AML-193 (cell line): ENCODE data around the gene ATL1.

Experiments
- DNase-seq, 2 experiments: peaks; one replicate each; lab custom pipeline; 2025; lab: John Stamatoyannopoulos, UW

The ATL1 gene

DNA sequence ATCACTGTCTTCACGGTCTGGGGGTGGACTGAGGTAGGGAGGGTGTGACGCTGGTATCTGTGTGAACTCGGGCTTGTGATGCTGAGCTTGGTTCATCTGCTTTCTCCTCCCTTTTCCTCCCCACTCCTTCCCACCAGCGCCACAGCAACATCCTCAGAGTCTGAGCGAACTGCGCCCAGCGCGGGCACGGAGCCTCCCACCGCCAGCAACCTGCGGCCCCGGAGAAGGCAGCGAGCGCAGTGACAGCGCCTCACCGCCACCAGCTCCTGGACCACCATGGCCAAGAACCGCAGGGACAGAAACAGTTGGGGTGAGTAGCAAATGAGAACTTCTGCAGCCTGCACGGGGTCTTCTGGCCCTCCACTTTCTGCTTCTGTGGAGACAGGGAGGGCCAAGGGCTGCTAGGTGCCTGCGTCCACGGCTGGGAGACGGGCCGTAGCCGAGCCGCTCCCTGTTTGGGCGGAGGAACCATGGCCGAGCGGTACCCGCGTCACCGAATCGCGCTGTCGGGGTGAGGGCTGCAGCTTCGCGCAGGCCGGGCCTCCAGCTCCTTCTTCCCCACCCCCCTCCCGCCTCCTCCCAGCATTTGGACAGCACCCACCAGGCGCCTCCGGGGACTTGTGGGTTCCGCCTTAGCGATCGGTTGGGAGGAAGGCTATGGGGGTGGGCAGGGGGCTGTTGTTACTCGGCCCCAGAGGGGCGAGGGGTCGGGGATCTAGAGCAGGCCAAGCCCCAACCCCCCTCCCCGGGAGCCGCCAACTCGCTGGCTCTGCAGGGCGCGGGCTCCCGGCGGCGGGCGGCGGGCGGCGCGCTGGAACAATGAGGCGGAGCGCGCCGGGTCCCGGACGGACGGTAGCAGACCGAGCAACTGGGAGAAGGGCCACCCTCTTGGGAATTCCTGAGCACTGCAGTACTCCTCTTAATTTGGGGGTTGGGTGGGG is at the start of gene ATL1:
TSS of gene ATL1 (plus strand) at position 156 of the 941 bp plus-strand sequence. CDS start at position 277, 121 bp downstream.
- peak; percentile 29 to 43 for DNase-seq

DNA sequence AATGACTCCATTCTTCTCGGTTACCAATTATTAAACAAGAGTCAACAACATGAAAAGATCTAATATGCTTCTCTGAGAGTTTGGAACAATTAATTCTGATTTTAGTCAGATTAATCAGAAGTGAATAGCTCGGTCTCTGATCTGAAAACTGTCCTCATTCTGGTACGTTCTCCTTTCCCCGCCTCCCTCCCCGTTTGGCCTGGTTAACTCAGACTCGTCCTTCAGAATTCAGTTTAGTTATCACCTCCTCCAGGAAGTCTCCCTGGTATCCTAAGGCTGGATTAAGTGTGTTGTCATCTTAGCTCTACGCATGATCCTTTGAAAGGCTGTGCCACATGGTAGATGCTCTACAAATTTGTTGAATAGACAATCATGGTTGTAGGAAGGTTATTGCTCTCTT is 49.8 kb upstream of the ATL1 start:
- DNase-seq, result no peak

DNA sequence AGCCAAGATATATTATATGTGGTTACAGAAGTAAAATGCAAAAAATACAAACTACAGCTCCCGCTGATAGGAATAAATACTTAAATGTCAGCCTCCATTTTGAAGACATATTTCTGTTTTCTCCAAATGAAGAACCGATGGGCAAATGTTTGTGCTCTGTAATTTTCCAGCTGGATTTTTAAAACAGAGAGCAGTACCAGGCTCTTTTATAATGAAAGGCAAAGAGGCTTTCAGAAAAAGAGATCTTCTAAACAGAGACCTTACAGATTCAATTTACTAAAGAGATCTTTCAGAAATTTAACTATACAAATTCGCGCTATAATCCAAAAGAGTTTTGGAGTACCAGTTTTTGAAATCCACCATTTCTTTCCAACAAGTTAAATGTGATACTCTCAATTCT is 47.5 kb upstream of the ATL1 start:
- no peak for DNase-seq

GRCh38 chr14:50516091-50516490 is 43.9 kb upstream of the ATL1 start:
- no peak for DNase-seq

DNA sequence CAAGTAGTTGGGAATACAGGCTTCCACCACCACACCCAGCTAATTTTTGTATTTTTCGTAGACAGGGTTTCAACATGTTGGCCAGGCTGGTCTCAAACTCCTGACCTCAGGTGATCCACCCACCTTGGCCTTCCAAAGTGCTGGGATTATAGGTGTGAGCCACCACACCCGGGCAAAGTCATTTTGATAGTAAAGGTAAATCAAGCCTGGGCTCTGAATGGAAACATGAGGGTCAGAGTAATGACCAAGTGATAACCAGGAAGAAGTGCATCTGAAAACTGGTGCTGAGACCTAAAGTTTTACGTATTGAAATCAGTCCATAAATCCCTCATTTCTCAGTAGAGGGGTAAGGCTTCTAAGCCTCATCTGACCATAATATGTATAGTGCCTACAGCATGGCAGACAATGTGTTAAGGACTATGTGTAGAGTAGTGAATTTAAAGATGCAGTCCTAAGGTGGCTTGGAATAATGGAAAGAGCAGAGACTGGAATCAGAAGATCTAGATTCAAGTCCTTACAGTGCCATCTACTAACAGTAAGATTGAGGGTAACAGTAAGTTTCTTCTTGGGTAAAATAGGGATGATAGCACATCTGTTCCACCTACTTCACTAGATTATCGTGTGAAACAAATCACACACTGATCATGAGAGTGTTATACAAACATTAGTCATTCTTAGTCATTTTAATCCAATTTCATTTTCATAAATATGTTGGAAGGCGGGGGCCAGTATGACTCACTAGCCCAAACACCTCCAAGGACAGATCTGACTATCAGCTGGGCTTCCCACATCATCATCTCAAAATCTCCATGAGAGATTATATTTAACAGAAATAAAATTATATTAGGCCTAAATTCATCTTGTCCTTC is 38.8 kb upstream of the ATL1 start:
- no peak for DNase-seq

DNA sequence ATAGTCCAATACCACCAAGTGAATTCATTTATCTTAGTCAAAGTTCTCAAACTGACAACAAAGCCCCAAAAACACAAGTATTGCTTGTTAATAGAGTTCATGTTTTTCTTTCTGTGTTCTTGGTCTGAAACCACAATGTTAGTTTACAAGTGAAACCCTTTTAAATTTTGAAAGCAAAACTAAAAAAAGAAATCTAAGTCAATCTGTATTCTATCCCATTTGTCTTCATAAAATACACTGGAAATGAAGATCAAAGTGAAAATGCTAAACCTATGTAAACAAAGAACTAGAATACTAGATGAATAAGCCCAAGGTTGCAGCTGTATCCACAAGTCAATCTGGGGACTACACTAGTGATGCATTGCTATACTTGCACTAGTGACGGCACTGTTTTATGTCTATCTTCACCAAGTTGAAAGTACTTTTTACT is 38.0 kb upstream of the ATL1 start:
- no peak for DNase-seq

- DNase-seq, result no peak
Measured at GRCh38 chr14:50523271-50524041, 36.5 kb upstream of the ATL1 start.

- no peak for DNase-seq
Measured at GRCh38 chr14:50524060-50524459, 35.9 kb upstream of the ATL1 start.

- DNase-seq, result peak; percentile 26 to 37
Measured at GRCh38 chr14:50524731-50525515, 35.0 kb upstream of the ATL1 start.

DNA sequence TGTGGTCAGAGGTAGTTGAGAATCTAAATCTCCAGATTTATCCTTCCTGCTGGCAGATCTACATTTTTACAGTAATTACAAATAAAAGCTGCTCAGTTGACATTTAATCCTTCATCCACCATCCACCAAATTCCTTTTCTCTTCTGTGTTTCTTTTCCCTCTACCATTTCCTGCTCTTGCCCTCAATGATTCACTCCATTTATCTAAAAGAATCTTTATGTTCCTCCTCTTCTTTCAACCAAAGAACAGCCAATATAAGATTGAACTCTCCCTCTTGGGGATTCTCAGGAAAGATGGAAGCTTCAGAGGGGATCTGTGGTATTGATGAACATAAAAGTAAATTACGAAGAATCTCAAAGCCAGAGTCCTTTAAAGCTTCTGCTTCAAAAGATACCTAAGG is 31.9 kb upstream of the ATL1 start:
- DNase-seq, result no peak

- DNase-seq, result peak in 1 of 2 experiments; percentile 8
Measured at GRCh38 chr14:50529288-50530179, 30.4 kb upstream of the ATL1 start.

- no peak for DNase-seq
Measured at GRCh38 chr14:50530358-50530757, 29.6 kb upstream of the ATL1 start.

DNA sequence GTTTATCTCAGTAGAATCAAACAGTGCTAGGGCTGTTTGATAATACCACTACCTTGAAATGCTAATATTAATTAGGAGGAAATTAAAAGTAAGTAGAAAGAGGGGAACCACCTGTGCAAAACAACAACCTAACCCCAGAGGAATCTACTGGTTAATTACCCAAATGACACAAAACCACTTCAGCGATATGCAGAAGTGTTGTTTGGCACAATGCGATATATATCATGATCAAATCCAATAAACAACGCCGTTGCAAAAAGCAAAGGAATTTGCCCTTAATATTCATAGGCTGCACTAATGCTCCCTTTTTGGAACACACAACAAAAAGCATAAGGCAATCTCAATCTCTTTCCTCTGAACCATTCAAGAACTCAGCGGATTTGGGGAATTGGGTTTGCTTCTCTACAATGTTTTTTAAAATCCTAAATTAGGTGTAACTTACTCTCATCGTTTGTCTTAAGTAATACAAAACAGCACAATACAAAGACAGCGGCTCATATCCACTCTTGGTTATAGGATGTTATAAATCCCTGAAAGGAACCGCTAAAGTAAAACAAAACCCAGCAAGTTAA is 29.1 kb upstream of the ATL1 start:
- DNase-seq, result no peak

DNA sequence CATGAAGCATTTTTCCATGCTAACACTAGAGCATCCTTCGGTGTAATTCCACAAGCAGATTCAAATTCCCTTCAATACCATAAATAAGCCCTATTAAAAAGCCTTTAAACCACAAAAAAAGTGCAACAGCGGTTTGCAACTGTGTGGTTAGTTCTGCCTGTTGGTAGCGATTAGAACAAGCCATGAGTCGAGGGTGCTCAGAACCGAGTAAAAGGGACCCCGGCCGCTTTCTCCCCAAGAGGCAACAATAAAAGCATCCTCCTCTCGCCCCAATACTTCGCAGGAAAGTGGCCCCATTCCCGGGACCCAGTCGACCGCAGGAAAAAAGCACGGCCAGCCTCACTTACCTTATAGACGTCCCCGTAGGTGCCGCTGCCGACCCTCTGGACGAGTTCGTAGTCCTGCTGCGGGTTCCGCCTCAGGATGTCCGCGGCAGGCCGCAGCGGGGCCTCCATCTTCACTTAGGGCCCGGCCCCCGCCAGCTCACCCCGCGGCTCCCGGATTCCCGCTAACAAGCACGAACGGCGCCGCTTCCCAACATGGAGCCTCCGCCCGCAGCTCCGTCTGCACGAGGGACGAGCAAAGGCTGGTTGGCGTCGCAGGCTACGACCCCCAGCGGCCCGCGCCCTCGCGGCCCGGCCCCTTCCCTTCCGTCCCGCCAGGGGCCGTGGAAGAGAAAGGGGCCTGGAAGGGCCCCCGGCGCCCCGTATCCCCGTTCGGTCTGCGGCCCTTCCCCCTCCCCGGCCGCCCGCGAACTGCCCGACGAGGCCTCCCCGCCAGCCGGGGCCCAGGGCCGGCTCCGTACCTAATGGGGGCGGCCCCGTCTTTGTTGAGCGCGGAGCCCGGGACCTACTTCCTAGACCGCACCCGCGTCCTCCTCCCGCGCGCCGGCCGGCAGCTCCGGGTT is 28.1 kb upstream of the ATL1 start:
- peak in 1 of 2 experiments; percentile 10 for DNase-seq

DNA sequence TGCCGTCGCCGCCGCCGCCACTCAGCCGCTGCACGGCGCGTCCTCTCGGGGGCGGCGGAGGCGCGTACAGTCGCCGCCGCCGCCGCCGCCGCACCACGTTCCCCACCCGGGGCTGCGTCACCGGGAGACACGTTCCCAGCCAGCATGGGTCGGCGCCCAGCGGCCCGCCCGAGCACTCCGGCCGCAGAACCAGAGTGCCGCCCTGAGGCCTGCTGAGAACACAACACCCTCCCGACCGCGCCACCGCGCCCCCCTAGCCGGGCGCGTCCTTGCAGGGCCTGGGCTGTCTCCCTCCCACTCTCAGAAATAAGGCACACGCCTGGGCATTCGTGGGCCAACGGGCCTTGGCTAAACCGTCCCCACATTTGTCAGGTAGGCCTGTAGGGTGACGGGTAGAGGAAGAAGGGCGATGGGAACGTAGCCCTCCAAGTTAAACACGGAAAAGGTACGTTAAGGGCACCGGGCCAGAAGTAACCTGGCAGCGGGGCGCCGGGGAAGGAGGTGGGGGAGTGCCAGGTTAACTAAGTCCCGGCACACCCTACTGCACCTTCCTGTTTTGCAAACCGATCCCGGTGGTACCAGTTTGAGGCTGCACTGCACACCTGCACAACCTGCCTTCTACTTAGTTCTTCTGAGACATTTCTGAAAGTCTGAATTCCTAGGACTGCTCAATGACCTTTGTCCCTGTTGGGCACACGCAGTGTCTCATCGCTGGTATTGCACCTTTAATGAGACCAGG is 27.3 kb upstream of the ATL1 start, which contains the start of gene MAP4K5:
TSS of gene MAP4K5 (minus strand) at position 68 of the 739 bp plus-strand sequence. CDS start 520 bp downstream, outside the sequence.
- peak; percentile 76 to 84 for DNase-seq

GRCh38 chr14:50533241-50533705 is 26.7 kb upstream of the ATL1 start:
- DNase-seq, result peak; percentile 60 to 68

DNA sequence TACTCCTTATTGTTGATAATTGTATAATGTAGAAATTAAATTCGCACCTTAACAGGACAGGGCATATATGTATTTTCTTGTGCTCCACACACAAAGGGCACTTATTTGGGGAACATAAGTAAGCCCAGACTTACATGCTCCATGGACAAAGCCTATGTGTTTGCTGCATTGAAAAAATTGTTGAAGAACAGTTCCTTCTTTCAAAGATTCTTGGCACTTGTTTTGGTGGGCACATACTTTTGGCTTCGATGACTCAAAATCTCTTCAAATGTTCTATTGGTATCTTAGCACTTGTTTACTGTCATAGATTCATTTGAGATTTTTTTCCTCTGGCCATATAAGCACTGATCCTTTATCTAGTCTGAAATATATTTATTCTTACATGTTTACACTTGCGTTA is 26.1 kb upstream of the ATL1 start:
- no peak for DNase-seq

GRCh38 chr14:50534416-50534815 is 25.5 kb upstream of the ATL1 start:
- DNase-seq, result no peak
